ENCODE data around the gene LRRC47.

Gene LRRC47

GRCh38 chr1:3787349-3787715 lies 9.0 kb downstream of the LRRC47 start:
- Histone ChIP-seq H3K9me3 (ENCODE audit: severe bottlenecking) (no peaks in the 10 kb centered on the region), H3K27ac (no peak overlapping the region), H3K36me3 (peaks cover 59% of the 10 kb centered on the region), H3K4me3 (ENCODE audit: low read depth, low read length) (no peak overlapping the region), H3K27me3 (ENCODE audit: insufficient read depth, low read depth, severe bottlenecking) (no peaks in the 10 kb centered on the region)
- TF ChIP-seq CTCF (IDR thresholded peaks at IDR 0.05; ENCODE audit: low read depth, low read length) = no peak
- no peak for DNase-seq

DNA sequence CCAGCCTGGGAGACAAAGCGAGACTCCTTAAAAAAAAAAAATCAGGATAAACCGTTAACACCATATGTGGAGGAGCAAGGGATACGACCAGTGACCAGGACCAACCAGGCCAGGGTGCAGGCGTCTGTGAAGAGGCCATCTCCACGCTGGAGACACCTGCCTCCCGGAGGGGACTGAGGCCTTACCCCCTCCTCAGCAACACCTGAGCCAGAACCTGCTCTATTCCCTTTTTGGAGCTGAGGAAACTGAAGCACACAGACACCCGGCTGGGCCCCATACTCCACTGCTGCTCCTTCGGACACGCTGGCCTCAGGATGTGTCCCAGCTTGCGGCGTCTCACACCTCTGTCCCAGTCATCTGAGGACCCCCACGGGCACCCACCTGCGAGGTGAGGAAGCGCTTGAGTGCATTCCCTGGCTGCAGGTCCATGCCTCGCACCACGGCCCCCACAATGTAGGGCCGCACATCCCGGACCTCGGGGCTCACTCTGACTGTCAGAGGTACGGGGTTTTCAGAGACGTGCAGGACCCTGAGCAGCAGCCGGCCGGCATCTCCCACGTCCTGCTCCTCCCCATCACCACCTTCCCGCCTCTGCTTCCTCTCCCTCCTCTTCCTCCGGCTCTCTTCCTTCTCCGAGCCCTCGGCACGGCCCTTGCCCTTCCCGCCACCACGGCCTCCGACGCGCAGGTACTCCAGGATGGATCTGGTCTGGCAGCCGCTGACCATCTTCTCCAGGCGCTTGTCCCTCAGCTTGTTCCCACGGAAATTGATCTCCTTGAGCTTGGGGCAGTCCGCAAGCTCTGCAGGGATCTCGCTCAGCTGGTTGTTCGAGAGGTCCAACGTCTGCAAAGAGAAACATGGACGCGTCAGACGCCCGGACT lies 9.6 kb downstream of the LRRC47 start:
- no peak for TF ChIP-seq CTCF (IDR thresholded peaks at IDR 0.05; ENCODE audit: low read depth, low read length)
- no peak for DNase-seq
- Histone ChIP-seq H3K4me3 (ENCODE audit: low read depth, low read length) (no peak overlapping the region), H3K27ac (no peak overlapping the region), H3K9me3 (ENCODE audit: severe bottlenecking) (no peaks in the 10 kb centered on the region), H3K36me3 (peaks cover 61% of the 10 kb centered on the region), H3K27me3 (ENCODE audit: insufficient read depth, low read depth, severe bottlenecking) (no peaks in the 10 kb centered on the region)

- H3K36me3 ChIP-seq = peaks cover 67% of the 10 kb centered on the region
- peak; percentile 69 for TF ChIP-seq CTCF (IDR thresholded peaks at IDR 0.05; ENCODE audit: low read depth, low read length)
These were observed 10.7 kb downstream of the LRRC47 start for GRCh38 chr1:3785456-3786157.

GRCh38 chr1:3785045-3785444 lies 11.3 kb downstream of the LRRC47 start:
- TF ChIP-seq CTCF (IDR thresholded peaks at IDR 0.05; ENCODE audit: low read depth, low read length) = no peak
- H3K27ac ChIP-seq = no peak overlapping the region

More at GRCh38 chr1:3785456-3786157, 10.7 kb downstream of the LRRC47 start:
- DNase-seq = peak; percentile 58
- Histone ChIP-seq H3K9me3 (ENCODE audit: severe bottlenecking) (no peaks in the 10 kb centered on the region), H3K27ac (no peak overlapping the region), H3K27me3 (ENCODE audit: insufficient read depth, low read depth, severe bottlenecking) (no peaks in the 10 kb centered on the region), H3K4me3 (ENCODE audit: low read depth, low read length) (no peak overlapping the region)

DNA sequence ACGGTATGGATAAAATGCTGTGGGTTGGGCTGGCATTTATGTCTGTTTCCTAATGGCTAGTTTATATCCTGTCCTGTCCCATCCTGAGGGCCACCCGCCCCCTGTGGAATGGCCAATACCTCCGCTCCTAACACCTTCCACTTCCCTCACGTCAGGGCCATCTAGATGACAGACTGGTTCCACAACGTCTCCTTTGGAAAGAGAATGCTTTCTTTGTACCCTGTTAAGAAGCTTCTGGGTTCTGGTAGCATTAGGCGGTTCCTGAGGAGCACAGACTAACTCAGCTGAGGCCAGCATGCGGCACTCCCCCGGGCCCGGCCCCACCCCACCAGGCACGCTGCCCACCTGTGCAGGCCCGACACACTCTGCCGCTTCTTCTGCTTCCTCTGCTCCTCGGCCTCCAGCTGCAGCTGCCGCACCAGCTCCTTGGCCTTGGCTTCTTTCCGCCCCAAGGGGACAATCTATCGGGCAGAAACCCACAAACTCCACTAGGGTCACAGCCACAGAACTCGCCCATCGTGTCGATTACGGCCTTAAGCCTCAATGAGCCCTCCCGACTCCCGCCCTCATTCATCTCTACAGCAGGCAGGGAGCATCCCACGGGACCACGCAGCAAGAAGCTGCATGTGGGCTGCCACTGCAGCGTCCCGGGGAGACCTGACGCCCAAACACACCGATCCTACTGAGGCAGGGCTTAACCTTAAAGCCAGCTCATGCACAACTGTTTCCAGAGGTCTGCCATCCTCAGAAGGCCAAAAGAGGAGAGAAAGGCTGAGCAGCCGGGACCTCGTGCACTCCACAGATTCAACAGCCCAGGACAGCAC lies 12.4 kb downstream of the LRRC47 start:
- no peaks in the 10 kb centered on the region for H3K9me3 ChIP-seq (ENCODE audit: severe bottlenecking)
- H3K4me3 ChIP-seq (ENCODE audit: low read depth, low read length) = no peak overlapping the region
- no peaks in the 10 kb centered on the region for H3K27me3 ChIP-seq (ENCODE audit: insufficient read depth, low read depth, severe bottlenecking)
- no peak overlapping the region for H3K27ac ChIP-seq
- H3K36me3 ChIP-seq = peaks cover 79% of the 10 kb centered on the region
- no peak for DNase-seq
- no peak for TF ChIP-seq CTCF (IDR thresholded peaks at IDR 0.05; ENCODE audit: low read depth, low read length)

More at GRCh38 chr1:3785045-3785444, 11.3 kb downstream of the LRRC47 start:
- no peaks in the 10 kb centered on the region for H3K9me3 ChIP-seq (ENCODE audit: severe bottlenecking)
- H3K36me3 ChIP-seq = peaks cover 72% of the 10 kb centered on the region
- DNase-seq = no peak
- H3K27me3 ChIP-seq (ENCODE audit: insufficient read depth, low read depth, severe bottlenecking) = no peaks in the 10 kb centered on the region
- H3K4me3 ChIP-seq (ENCODE audit: low read depth, low read length) = no peak overlapping the region

All from WERI-Rb-1 (cell line).